ENCODE results near the gene CLEC9A.
A peak's percentile ranks its signal among the peaks of the same experiment; 100 is the strongest.

Gene CLEC9A

GRCh38 chr12:10052193-10052913 is 21.9 kb downstream of the CLEC9A start:
- in situ Hi-C loops (cut with MboI; ENCODE audit: low pct_unique_long_range_greater_than_20kb, low sequenced_read_pairs, unreplicated experiment): no loop called here
- TF ChIP-seq CTCF (IDR thresholded peaks at IDR 0.05; ENCODE audit: extremely low read depth, insufficient read depth, missing control alignments): no peak
- DNase-seq (ENCODE audit: low spot score): peak; percentile 12

GRCh38 chr12:10058387-10058786 is 27.9 kb downstream of the CLEC9A start:
- no peak for TF ChIP-seq CTCF (IDR thresholded peaks at IDR 0.05; ENCODE audit: extremely low read depth, insufficient read depth, missing control alignments)
- in situ Hi-C loops (cut with MboI; ENCODE audit: low pct_unique_long_range_greater_than_20kb, low sequenced_read_pairs, unreplicated experiment): no loop called here
- no peak for DNase-seq (ENCODE audit: low spot score)

DNA sequence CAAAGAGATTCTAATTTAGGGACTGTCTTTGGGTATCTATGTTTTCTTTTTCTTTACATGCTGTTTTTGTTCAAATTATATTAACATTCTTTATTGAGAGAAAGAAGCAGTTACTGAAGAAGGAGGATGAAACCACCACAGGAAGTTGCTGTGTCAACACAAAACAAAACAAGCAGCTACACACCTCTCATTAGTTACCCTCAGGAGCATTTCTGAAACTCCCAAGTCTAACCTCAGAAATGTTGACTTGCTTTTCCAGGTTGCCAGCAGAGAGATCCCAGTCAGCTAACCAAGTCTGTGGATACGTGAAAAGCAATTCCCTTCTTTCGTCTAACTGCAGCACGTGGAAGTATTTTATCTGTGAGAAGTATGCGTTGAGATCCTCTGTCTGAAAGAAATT is 34.8 kb downstream of the CLEC9A start:
- in situ Hi-C loops (cut with MboI; ENCODE audit: low pct_unique_long_range_greater_than_20kb, low sequenced_read_pairs, unreplicated experiment): no loop called here
- TF ChIP-seq CTCF (IDR thresholded peaks at IDR 0.05; ENCODE audit: extremely low read depth, insufficient read depth, missing control alignments): no peak
- no peak for DNase-seq (ENCODE audit: low spot score)

GRCh38 chr12:10067264-10067663 is 36.8 kb downstream of the CLEC9A start:
- TF ChIP-seq CTCF (IDR thresholded peaks at IDR 0.05; ENCODE audit: extremely low read depth, insufficient read depth, missing control alignments): no peak
- no peak for DNase-seq (ENCODE audit: low spot score)
- in situ Hi-C loops (cut with MboI; ENCODE audit: low pct_unique_long_range_greater_than_20kb, low sequenced_read_pairs, unreplicated experiment): no loop called here

DNA sequence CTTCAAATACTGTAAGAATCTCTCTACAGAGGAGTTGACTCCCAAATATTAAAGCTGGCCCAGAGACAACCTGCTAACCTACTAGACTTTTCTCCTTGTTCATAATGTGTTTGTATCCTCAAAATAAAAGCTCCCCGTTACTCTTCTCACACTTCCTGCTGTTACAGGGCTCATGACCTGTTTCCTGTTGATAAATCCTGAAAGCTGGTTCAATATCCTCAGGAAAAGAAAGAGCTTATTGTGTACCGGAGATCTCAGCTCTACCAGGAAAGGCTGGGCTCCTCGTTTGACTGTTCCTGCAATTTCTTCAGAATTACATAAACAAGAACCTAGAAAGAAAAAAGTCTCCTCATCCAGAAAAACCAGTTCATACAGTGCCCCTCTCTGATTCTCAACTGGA is 37.5 kb downstream of the CLEC9A start:
- TF ChIP-seq CTCF (IDR thresholded peaks at IDR 0.05; ENCODE audit: extremely low read depth, insufficient read depth, missing control alignments): no peak
- no peak for DNase-seq (ENCODE audit: low spot score)
- in situ Hi-C loops (cut with MboI; ENCODE audit: low pct_unique_long_range_greater_than_20kb, low sequenced_read_pairs, unreplicated experiment): no loop called here

DNA sequence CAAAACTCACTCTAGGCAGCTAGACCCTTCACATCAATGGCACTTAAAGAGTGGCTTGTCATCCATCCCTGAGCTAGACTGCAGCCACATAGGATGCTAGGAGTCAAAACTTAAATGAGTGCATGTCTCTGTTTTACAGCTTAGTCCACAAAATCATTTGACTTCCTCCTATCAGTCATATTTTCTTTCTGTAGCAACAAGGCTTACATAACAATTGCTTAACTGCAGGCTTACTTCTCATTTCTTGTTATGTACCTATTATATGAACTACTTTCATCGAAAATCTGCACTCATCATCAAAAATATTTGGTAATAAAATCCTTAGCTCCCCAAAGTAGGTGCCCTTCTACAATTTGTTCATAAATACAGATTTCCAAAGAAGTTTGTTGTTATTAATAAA is 38.2 kb downstream of the CLEC9A start:
- TF ChIP-seq CTCF (IDR thresholded peaks at IDR 0.05; ENCODE audit: extremely low read depth, insufficient read depth, missing control alignments): no peak
- no peak for DNase-seq (ENCODE audit: low spot score)
- in situ Hi-C loops (cut with MboI; ENCODE audit: low pct_unique_long_range_greater_than_20kb, low sequenced_read_pairs, unreplicated experiment): no loop called here
